ENCODE measurements around the gene HS3ST2. TPM values are rescaled to one million over a fixed set of nuclear protein-coding genes. Genes with fewer than 3 reads are reported as not detected.
"Not testable (repeated sequence)": the region's sequence is repeated elsewhere in the genome, so short reads cannot be mapped to it uniquely, and the experiment has no call there.

Gene HS3ST2
- total and polyA plus RNA-seq, 2 of the 8 experiments (the other 6 are each of a cell fraction or from before 2014, with no cell fraction given) = 1.7 to 3.7 TPM

DNA sequence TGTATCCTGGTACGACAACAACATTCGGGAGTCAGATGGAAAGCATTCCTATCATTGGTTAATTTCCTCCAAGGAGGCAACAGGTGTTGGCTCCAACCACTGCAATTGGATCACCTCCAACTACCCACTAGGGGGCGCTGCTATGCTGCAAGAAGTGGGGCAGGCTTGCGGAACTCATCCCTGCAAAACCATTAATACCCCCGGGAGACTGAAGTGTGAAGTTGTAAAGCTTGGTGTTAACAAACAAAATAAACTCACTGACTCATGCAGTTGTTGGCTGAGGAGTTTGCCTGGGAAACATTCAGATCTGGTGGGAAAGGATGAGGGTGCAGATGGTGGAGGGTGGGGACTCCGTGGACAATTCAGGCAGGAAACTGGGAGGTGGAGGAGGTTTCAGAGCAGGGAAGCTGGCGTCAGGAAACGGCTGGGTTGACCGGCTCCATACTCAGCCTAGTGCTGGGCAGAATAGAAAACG lies 84.9 kb downstream of the HS3ST2 start (continued):
- TF ChIP-seq CTCF (IDR thresholded peaks at IDR 0.05; ENCODE audit: control extremely low read depth in 1 of 3, insufficient read depth in 1 of 3, low read depth in 1 of 3, low read length in 3 of 3) (peak; percentile 88 to 96 (median 95)), BRCA1 (IDR thresholded peaks at IDR 0.05; ENCODE audit: low read depth, low read length) (0 out of 2 replicates have a peak, but pooled peaks have one; percentile 10), EP300 (IDR thresholded peaks at IDR 0.05; ENCODE audit: borderline replicate concordance in 1 of 2, low read depth in 2 of 2, low read length in 2 of 2) (peak in 1 of 2 experiments; percentile 7; a peak in 1 of 3 replicates)

DNA sequence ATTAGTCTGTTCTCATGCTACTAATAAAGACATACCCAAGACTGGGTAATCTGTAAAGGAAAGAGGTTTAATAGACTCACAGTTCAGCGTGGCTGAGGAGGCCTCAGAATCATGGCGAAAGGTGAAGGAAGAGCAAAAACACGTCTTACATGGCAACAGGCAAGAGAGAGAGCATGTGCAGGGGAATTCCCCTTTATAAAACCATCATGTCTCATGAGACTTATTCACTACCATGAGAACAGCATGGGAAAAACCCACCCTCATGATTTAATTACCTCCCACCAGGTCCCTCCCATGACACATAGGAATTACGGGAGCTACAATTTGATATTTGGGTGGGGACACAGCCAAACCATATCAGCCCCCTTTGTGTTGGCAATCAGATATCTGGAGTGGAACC lies 85.6 kb downstream of the HS3ST2 start:
- H3K23ac ChIP-seq (ENCODE audit: insufficient read length); H3K23me2 ChIP-seq (ENCODE audit: low read depth, low read length); H4K5ac ChIP-seq (ENCODE audit: insufficient read length, low read depth, low read length); H3K56ac ChIP-seq (replicated peaks; ENCODE audit: insufficient read length, low read depth, low read length); H3K4me2 ChIP-seq (ENCODE audit: insufficient read depth in 1 of 2, low read depth in 2 of 2, low read length in 2 of 2); H3K18ac ChIP-seq (ENCODE audit: extremely low read depth, low read length); H3K9ac ChIP-seq (replicated peaks in 1 of 4; ENCODE audit: extremely low read depth in 1 of 4, low read depth in 3 of 4, low read length in 3 of 4); H2BK5ac ChIP-seq (ENCODE audit: low read depth, low read length); H2BK20ac ChIP-seq (ENCODE audit: low read length); H3K79me2 ChIP-seq (ENCODE audit: control insufficient read depth in 1 of 2, insufficient read depth in 2 of 2, low read length in 2 of 2); H2BK120ac ChIP-seq (replicated peaks; ENCODE audit: low read depth, low read length); H3K27ac ChIP-seq (ENCODE audit: low read depth, low read length); DNase-seq (ENCODE audit: low read depth in 1 of 2, low spot score in 2 of 2); FAIRE-seq; H3K36me3 ChIP-seq (ENCODE audit: control insufficient read depth in 2 of 4, insufficient read depth in 4 of 4, low read length in 3 of 4); H3K9me3 ChIP-seq (ENCODE audit: insufficient read depth in 2 of 2, low read depth in 1 of 2, low read length in 1 of 2); H3K79me1 ChIP-seq (ENCODE audit: low read depth, low read length); H2AFZ ChIP-seq (ENCODE audit: low read length); H3K4me3 ChIP-seq (ENCODE audit: extremely low read depth in 1 of 4, insufficient read depth in 2 of 4, low read depth in 3 of 4, low read length in 4 of 4); H3K4me1 ChIP-seq (replicated peaks in 1 of 4; ENCODE audit: control insufficient read depth in 3 of 4, insufficient read depth in 4 of 4, low read length in 3 of 4); H2AK5ac ChIP-seq (ENCODE audit: low read depth, low read length); H2BK15ac ChIP-seq (ENCODE audit: low read length); H4K8ac ChIP-seq (ENCODE audit: extremely low read depth, insufficient read depth, low read length); H4K20me1 ChIP-seq (replicated peaks in 1 of 2; ENCODE audit: control insufficient read depth in 1 of 2, insufficient read depth in 2 of 2, low read length in 2 of 2); H3K4ac ChIP-seq (replicated peaks; ENCODE audit: insufficient read length, low read depth, low read length); H4K91ac ChIP-seq (replicated peaks; ENCODE audit: insufficient read length, low read length); H3K27me3 ChIP-seq (replicated peaks in 1 of 4; ENCODE audit: control insufficient read depth in 3 of 4, extremely low read depth in 1 of 4, insufficient read depth in 3 of 4, low read length in 3 of 4); H2BK12ac ChIP-seq (ENCODE audit: low read depth, low read length); H3K14ac ChIP-seq (ENCODE audit: insufficient read length): not testable (repeated sequence)
- CTCF ChIA-PET (ENCODE audit: partially characterized antibody) = interaction anchor here (0.6 to 6.8 kb wide), 49 partner anchors 9 to 536 kb away, joined by 3 to 110 read pairs (median 6); no protein-coding TSS in a partner anchor
- POLR2A ChIA-PET (ENCODE audit: partially characterized antibody) = interaction anchor here (1.0 to 1.9 kb wide), 2 partner anchors 49 to 161 kb away, joined by 3 to 4 read pairs; no protein-coding TSS in a partner anchor
- WGBS, 2 experiments (ENCODE audit: extremely low coverage in 1 of 2, insufficient coverage in 1 of 2, insufficient read length in 1 of 2, insufficient replicate concordance in 2 of 2, low coverage in 1 of 2, low lambda C conversion rate in 2 of 2, missing lambda C conversion rate in 1 of 2) = 97% methylated on average over 4 of the region's 4 CpGs; no CpG with 5 or more reads in 1 of the 2 experiments
